ENCODE measurements around the gene MAML2. TPM values are rescaled to one million over a fixed set of nuclear protein-coding genes. Genes with fewer than 3 reads are reported as not detected.
A peak's percentile ranks its signal among the peaks of the same experiment; 100 is the strongest.

Gene MAML2
- total and polyA plus RNA-seq, 2 experiments from 2014 or later: 4.7 to 15.3 TPM

DNA sequence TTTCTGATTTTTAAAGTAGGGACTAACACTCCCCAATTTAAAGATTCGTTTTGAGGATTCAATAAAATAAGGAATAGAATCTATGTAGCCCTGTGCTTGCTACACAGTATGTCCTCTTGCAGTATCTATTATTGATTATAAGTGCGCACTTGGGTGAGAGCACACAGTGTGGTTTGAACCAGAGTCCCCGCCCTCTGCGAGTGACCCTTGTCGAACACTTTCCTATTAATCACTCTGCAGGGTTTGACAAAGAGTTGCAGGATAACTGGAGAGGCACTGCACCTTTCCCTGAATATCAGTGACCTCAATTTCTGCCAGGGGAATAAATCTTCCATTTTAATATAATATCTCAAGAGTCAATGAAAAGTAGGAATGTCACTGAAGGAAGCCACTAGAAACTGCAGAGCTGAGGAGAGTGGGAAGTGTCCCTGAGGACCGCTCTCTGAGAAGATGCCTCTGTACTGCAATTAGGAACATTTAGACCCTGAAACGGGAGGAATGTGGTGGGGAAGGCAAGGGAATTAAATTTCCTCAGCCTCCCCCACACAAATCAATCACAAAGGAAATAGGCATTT lies 182.2 kb downstream of the MAML2 start:
- Histone ChIP-seq H3K9me3 (ENCODE audit: low read depth) (no peaks in the 10 kb centered on the region), H3K36me3 (replicated peaks; ENCODE audit: insufficient read depth, low read depth) (no peaks in the 10 kb centered on the region), H4K20me1 (ENCODE audit: insufficient read depth, poor library complexity, severe bottlenecking) (no peaks in the 10 kb centered on the region), H3K79me2 (peaks cover 50% of the 10 kb centered on the region), H3K27me3 (no peaks in the 10 kb centered on the region), H3K4me2 (no peak overlapping the region), H3K27ac (peak overlapping the region; percentile 44), H2AFZ (no peak overlapping the region), H3K9me2 (replicated peaks; ENCODE audit: insufficient read depth) (no peaks in the 10 kb centered on the region), H3K4me3 (no peak overlapping the region), H3K4me1 (ENCODE audit: insufficient read depth) (peaks cover 29% of the 10 kb centered on the region)
- WGBS (ENCODE audit: low lambda C conversion rate, missing lambda C conversion rate): 79% methylated on average over 7 of the region's 7 CpGs
- no peak for DNase-seq (ENCODE audit: low spot score)
- no peak for TF ChIP-seq EZH2phosphoT487 (IDR thresholded peaks at IDR 0.05; ENCODE audit: low read depth, severe bottlenecking, unreplicated experiment)
- TF ChIP-seq, protein P1, sequence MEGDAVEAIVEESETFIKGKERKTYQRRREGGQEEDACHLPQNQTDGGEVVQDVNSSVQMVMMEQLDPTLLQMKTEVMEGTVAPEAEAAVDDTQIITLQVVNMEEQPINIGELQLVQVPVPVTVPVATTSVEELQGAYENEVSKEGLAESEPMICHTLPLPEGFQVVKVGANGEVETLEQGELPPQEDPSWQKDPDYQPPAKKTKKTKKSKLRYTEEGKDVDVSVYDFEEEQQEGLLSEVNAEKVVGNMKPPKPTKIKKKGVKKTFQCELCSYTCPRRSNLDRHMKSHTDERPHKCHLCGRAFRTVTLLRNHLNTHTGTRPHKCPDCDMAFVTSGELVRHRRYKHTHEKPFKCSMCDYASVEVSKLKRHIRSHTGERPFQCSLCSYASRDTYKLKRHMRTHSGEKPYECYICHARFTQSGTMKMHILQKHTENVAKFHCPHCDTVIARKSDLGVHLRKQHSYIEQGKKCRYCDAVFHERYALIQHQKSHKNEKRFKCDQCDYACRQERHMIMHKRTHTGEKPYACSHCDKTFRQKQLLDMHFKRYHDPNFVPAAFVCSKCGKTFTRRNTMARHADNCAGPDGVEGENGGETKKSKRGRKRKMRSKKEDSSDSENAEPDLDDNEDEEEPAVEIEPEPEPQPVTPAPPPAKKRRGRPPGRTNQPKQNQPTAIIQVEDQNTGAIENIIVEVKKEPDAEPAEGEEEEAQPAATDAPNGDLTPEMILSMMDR (IDR thresholded peaks at IDR 0.05; ENCODE audit: poor library complexity): no peak

GRCh38 chr11:96159968-96160367 lies 183.0 kb downstream of the MAML2 start:
- Histone ChIP-seq H4K20me1 (ENCODE audit: insufficient read depth, poor library complexity, severe bottlenecking) (no peaks in the 10 kb centered on the region), H3K4me3 (no peak overlapping the region), H3K4me2 (no peak overlapping the region), H3K27me3 (no peaks in the 10 kb centered on the region), H3K79me2 (peaks cover 42% of the 10 kb centered on the region), H3K36me3 (replicated peaks; ENCODE audit: insufficient read depth, low read depth) (no peaks in the 10 kb centered on the region), H2AFZ (no peak overlapping the region), H3K9me3 (ENCODE audit: low read depth) (no peaks in the 10 kb centered on the region), H3K9me2 (replicated peaks; ENCODE audit: insufficient read depth) (no peaks in the 10 kb centered on the region), H3K4me1 (ENCODE audit: insufficient read depth) (peaks cover 36% of the 10 kb centered on the region), H3K27ac (no peak overlapping the region)
- TF ChIP-seq EZH2 (IDR thresholded peaks at IDR 0.05; ENCODE audit: borderline replicate concordance): no peak
- TF ChIP-seq, protein P1 (IDR thresholded peaks at IDR 0.05; ENCODE audit: poor library complexity): no peak
- TF ChIP-seq EZH2phosphoT487 (IDR thresholded peaks at IDR 0.05; ENCODE audit: low read depth, severe bottlenecking, unreplicated experiment): no peak
- DNase-seq (ENCODE audit: low spot score): no peak
- WGBS (ENCODE audit: low lambda C conversion rate, missing lambda C conversion rate): 57% methylated on average over 6 of the region's 6 CpGs

- TF ChIP-seq EZH2 (IDR thresholded peaks at IDR 0.05; ENCODE audit: borderline replicate concordance) (no peak), EZH2phosphoT487 (IDR thresholded peaks at IDR 0.05; ENCODE audit: low read depth, severe bottlenecking, unreplicated experiment) (no peak)
- TF ChIP-seq, protein P1 (IDR thresholded peaks at IDR 0.05; ENCODE audit: poor library complexity): no peak
- Histone ChIP-seq H3K27ac (peak overlapping the region; percentile 82), H2AFZ (no peak overlapping the region), H3K79me2 (peaks cover 37% of the 10 kb centered on the region), H3K9me3 (ENCODE audit: low read depth) (no peaks in the 10 kb centered on the region), H4K20me1 (ENCODE audit: insufficient read depth, poor library complexity, severe bottlenecking) (no peaks in the 10 kb centered on the region), H3K36me3 (replicated peaks; ENCODE audit: insufficient read depth, low read depth) (no peaks in the 10 kb centered on the region), H3K4me2 (no peak overlapping the region), H3K4me3 (no peak overlapping the region), H3K4me1 (ENCODE audit: insufficient read depth) (peaks cover 47% of the 10 kb centered on the region), H3K27me3 (no peaks in the 10 kb centered on the region), H3K9me2 (replicated peaks; ENCODE audit: insufficient read depth) (no peaks in the 10 kb centered on the region)
- WGBS (ENCODE audit: low lambda C conversion rate, missing lambda C conversion rate): 100% methylated on average over 1 of the region's 1 CpG
- no peak for DNase-seq (ENCODE audit: low spot score)
These were observed 184.9 kb downstream of the MAML2 start for GRCh38 chr11:96158126-96158525.

GRCh38 chr11:96157517-96157873 lies 185.5 kb downstream of the MAML2 start:
- Histone ChIP-seq H3K27me3 (no peaks in the 10 kb centered on the region), H3K4me2 (peak overlapping the region; percentile 52), H3K4me3 (no peak overlapping the region), H3K4me1 (ENCODE audit: insufficient read depth) (peaks cover 47% of the 10 kb centered on the region), H3K9me2 (replicated peaks; ENCODE audit: insufficient read depth) (no peaks in the 10 kb centered on the region), H3K79me2 (peaks cover 43% of the 10 kb centered on the region), H3K9me3 (ENCODE audit: low read depth) (no peaks in the 10 kb centered on the region), H3K36me3 (replicated peaks; ENCODE audit: insufficient read depth, low read depth) (no peaks in the 10 kb centered on the region), H3K27ac (peak overlapping the region; percentile 82), H4K20me1 (ENCODE audit: insufficient read depth, poor library complexity, severe bottlenecking) (no peaks in the 10 kb centered on the region), H2AFZ (no peak overlapping the region)
- TF ChIP-seq, protein P1 (IDR thresholded peaks at IDR 0.05; ENCODE audit: poor library complexity): no peak
- TF ChIP-seq EZH2 (IDR thresholded peaks at IDR 0.05; ENCODE audit: borderline replicate concordance) (no peak), EZH2phosphoT487 (IDR thresholded peaks at IDR 0.05; ENCODE audit: low read depth, severe bottlenecking, unreplicated experiment) (no peak)
- DNase-seq (ENCODE audit: low spot score): no peak

All from hepatocyte (in vitro differentiated cells).